Measurements from ENCODE around the gene NLRP12.

GRCh38 chr19:53826876-53827275, 2.8 kb upstream of the NLRP12 start:
- TF ChIP-seq NFE2L2 (IDR thresholded peaks at IDR 0.05; ENCODE audit: low read depth, low read length) = no peak
- TF ChIP-seq SMC3 (IDR thresholded peaks at IDR 0.05; ENCODE audit: low read depth, low read length) = no peak
- TF ChIP-seq CTCF (conservative IDR thresholded peaks at IDR 0.05; ENCODE audit: low read depth, low read length) = no peak
- TF ChIP-seq ELK1 (IDR thresholded peaks at IDR 0.05; ENCODE audit: borderline replicate concordance, low read depth, low read length) = no peak
- TF ChIP-seq RFX5 (IDR thresholded peaks at IDR 0.05; ENCODE audit: low read depth, low read length) = no peak
- TF ChIP-seq FOS (IDR thresholded peaks at IDR 0.05; ENCODE audit: low read depth, low read length) = no peak
- TF ChIP-seq POLR2A (IDR thresholded peaks at IDR 0.05; ENCODE audit: low read depth, low read length) = no peak
- no peak for TF ChIP-seq MXI1 (IDR thresholded peaks at IDR 0.05; ENCODE audit: borderline replicate concordance, low read depth, low read length)
- TF ChIP-seq RAD21 (IDR thresholded peaks at IDR 0.05; ENCODE audit: low read length) = no peak
- TF ChIP-seq CEBPB (IDR thresholded peaks at IDR 0.05; ENCODE audit: low read depth, low read length) = no peak
- TF ChIP-seq MAFK (IDR thresholded peaks at IDR 0.05; ENCODE audit: low read depth, low read length) = no peak
- no peak for TF ChIP-seq BHLHE40 (IDR thresholded peaks at IDR 0.05; ENCODE audit: low read depth, low read length)
- TF ChIP-seq USF2 (IDR thresholded peaks at IDR 0.05; ENCODE audit: low read depth, low read length) = no peak
- no peak for TF ChIP-seq MAZ (IDR thresholded peaks at IDR 0.05; ENCODE audit: borderline replicate concordance, low read depth, low read length)

Data from IMR-90 (cell line).